ENCODE results near the gene SLC5A5. TPM values are rescaled to one million over a fixed set of nuclear protein-coding genes. Genes with fewer than 3 reads are reported as not detected.

Gene SLC5A5
- total RNA-seq, 2 donors from 2014 or later = 1.2 TPM; not detected in 1

DNA sequence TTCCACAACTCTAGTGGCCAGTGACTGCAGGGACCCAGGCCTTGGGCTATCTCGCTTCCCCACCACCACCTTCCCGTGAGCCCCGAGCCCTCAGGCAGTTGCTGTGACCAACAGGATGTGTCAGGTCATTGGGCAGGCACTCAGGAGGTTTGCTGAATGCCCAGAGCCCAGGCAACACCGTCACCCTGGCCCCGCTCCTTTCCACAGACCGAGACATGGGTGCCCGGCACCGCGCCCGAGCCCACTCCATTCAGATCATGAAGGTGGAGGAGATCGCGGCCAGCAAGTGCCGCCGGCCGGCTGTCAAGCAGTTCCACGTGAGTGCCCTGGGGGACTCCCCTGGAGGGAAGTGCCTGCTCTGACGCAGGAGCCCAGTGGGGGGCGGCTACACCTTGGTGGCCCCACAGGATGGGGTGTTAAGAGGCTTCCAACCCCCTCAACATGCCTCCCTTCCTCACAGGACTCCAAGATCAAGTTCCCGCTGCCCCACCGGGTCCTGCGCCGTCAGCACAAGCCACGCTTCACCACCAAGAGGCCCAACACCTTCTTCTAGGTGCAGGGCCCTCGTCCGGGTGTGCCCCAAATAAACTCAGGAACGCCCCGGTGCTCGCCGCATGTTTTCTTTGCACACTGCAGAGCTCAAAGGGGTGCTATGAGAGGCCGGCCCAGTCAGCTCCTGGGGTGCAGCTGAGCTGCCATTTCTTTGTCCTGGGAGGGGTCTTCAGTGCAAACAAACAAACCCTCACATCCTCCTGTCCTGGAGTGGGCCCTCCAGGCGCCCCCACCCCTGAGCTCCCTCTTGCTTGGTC is 8.8 kb upstream of the SLC5A5 start:
- H3K4me1 ChIP-seq (replicated peaks) = peaks cover 6% of the 10 kb centered on the region
- 86% methylated on average over 31 of the region's 31 CpGs for WGBS
- TF ChIP-seq POLR2AphosphoS5 (IDR thresholded peaks at IDR 0.05) (no peak), POLR2A (IDR thresholded peaks at IDR 0.05) (no peak)
- TF ChIP-seq, protein P1, sequence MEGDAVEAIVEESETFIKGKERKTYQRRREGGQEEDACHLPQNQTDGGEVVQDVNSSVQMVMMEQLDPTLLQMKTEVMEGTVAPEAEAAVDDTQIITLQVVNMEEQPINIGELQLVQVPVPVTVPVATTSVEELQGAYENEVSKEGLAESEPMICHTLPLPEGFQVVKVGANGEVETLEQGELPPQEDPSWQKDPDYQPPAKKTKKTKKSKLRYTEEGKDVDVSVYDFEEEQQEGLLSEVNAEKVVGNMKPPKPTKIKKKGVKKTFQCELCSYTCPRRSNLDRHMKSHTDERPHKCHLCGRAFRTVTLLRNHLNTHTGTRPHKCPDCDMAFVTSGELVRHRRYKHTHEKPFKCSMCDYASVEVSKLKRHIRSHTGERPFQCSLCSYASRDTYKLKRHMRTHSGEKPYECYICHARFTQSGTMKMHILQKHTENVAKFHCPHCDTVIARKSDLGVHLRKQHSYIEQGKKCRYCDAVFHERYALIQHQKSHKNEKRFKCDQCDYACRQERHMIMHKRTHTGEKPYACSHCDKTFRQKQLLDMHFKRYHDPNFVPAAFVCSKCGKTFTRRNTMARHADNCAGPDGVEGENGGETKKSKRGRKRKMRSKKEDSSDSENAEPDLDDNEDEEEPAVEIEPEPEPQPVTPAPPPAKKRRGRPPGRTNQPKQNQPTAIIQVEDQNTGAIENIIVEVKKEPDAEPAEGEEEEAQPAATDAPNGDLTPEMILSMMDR (IDR thresholded peaks at IDR 0.05) = no peak
- H3K27me3 ChIP-seq (replicated peaks; ENCODE audit: insufficient read depth) = no peaks in the 10 kb centered on the region
- H3K36me3 ChIP-seq = peaks cover 19 to 22% of the 10 kb centered on the region in 2 donors
- no peak for DNase-seq (ENCODE audit: low spot score)
- intact Hi-C loops (cut with DNase I) = no loop called here
- H3K27ac ChIP-seq = no peak overlapping the region
- H3K9me3 ChIP-seq = no peaks in the 10 kb centered on the region
- H3K4me3 ChIP-seq = no peak overlapping the region

DNA sequence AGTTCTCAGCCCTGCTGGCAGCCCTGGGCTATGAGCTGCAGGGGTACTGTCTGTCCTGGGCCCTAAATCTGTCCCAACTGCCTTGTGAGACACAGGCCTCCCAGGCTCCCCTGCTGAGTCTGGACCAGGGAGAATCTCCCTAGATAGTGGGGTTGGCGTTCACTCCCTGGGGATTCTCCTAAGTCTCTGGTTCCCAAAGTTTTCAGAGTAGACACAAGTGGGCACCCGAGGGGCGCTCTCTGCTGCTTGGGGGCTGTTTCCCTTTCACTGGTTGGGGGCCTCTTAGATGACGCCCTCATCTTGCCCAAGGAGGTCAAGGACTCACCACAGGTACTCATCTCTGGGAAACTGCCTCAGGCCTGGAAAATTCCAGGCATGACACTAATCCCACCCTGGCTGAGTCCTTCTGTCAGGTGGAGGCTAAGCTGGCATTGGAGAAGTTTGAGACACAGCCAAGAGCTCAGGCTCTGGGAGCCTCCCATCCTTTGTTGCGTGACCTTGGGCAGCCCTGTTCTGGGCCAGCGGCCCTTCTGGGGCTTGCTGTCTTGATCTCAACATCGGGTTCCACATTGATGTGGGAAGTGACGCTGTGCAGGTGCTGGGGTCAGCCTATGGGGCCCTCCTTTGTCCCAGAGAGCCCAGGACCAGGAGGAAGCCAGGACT is 8.1 kb upstream of the SLC5A5 start:
- intact Hi-C loops (cut with DNase I) = no loop called here
- TF ChIP-seq POLR2AphosphoS5 (IDR thresholded peaks at IDR 0.05) = no peak
- TF ChIP-seq, protein P1 (IDR thresholded peaks at IDR 0.05) = no peak
- TF ChIP-seq POLR2A (IDR thresholded peaks at IDR 0.05) = no peak
- Histone ChIP-seq H3K36me3 (peaks cover 19 to 22% of the 10 kb centered on the region in 2 donors), H3K27me3 (replicated peaks; ENCODE audit: insufficient read depth) (no peaks in the 10 kb centered on the region), H3K4me3 (no peak overlapping the region), H3K27ac (no peak overlapping the region), H3K4me1 (replicated peaks) (peaks cover 6% of the 10 kb centered on the region), H3K9me3 (no peaks in the 10 kb centered on the region)
- 81% methylated on average over 8 of the region's 8 CpGs for WGBS
- DNase-seq (ENCODE audit: low spot score) = no peak

DNA sequence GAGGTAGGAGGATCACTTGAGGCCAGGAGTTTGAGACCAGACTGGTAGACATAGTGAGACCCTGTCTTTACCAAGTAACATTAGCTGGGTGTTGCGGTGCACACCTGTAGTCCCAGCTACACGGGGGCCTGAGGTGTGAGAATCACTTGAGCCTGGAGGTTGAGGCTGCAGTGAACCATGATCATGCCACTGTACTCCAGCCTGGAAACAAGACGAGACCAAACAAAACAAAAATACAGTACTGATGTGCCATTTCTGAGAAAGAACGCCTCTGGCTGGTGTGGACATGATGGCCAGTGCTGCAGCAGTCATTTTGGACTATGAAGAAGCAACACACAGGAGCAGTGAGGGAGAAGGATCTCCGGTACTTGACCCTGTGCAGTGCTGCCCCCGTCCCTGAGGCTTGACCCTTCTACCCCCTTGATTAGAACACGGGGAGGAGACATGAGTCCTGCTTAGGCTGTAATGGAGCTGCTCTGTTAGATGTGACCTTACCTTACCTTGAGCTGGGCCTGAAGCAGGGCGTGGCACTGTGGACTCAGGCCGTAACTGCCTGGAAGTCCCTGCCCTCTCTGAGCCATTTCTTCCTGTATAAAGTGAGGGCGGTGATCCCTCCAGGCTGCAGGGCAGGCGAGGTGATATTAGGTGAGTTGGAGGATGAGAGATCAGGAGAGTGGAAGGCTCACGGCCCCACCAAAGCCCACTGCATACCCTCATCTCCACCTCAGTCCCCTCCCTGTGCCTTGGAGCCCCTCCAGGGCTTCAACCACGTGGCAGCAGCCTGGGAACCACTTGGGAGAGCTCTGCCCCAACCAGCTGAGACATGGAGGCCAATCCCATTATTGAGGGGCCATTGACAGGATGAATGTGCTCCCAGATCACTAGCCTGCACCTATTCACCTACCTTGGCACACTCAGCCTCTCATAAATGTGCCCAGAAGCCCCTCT is 6.1 kb upstream of the SLC5A5 start:
- no peak overlapping the region for H3K27ac ChIP-seq
- H3K4me1 ChIP-seq (replicated peaks) = peaks cover 5% of the 10 kb centered on the region
- no peak overlapping the region for H3K4me3 ChIP-seq
- H3K36me3 ChIP-seq = peaks cover 19 to 22% of the 10 kb centered on the region in 2 donors
- H3K9me3 ChIP-seq = no peaks in the 10 kb centered on the region
- WGBS = 70% methylated on average over 13 of the region's 13 CpGs
- intact Hi-C loops (cut with DNase I) = no loop called here
- no peak for TF ChIP-seq POLR2AphosphoS5 (IDR thresholded peaks at IDR 0.05)
- TF ChIP-seq, protein P1 (IDR thresholded peaks at IDR 0.05) = no peak
- TF ChIP-seq POLR2A (IDR thresholded peaks at IDR 0.05) = no peak
- H3K27me3 ChIP-seq (replicated peaks; ENCODE audit: insufficient read depth) = no peaks in the 10 kb centered on the region
- no peak for DNase-seq (ENCODE audit: low spot score)

DNA sequence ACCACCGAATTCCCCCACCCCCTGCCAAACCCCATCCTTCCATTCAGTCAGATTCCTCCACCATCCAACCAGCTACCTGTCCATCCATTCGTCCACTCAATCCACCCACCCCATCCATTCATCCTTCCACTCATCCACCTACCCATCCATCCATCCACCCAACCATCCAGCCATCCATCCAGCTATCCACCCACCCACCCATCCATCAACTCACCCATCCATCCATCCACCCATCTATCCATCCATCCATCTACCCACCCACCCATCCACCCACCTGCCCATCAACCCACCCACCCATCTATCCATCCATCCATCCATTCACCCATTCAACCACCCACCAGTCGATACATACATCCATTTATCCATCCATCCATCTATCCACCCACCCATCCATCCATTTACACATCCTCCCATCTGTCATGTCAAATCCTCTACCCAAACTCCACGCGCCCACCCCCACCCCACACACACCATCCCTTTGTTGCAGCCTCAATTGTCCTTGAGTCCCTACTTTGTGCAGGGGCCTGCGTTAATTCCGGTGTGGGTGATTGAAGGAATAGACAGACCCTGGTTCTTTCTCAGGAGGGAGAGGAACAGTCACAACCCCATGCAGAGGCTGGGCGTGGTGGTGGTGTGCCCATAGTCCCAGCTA is 5.3 kb upstream of the SLC5A5 start:
- 88% methylated on average over 8 of the region's 8 CpGs for WGBS
- peaks cover 19 to 22% of the 10 kb centered on the region in 2 donors for H3K36me3 ChIP-seq
- no peak overlapping the region for H3K27ac ChIP-seq
- H3K27me3 ChIP-seq (replicated peaks; ENCODE audit: insufficient read depth) = peaks cover 5% of the 10 kb centered on the region
- H3K9me3 ChIP-seq = no peaks in the 10 kb centered on the region
- H3K4me3 ChIP-seq = no peak overlapping the region
- no peak for DNase-seq (ENCODE audit: low spot score)
- TF ChIP-seq POLR2A (IDR thresholded peaks at IDR 0.05) = no peak
- TF ChIP-seq POLR2AphosphoS5 (IDR thresholded peaks at IDR 0.05) = no peak
- TF ChIP-seq, protein P1 (IDR thresholded peaks at IDR 0.05) = no peak
- intact Hi-C loops (cut with DNase I) = no loop called here
- H3K4me1 ChIP-seq (replicated peaks) = no peaks in the 10 kb centered on the region

Measured in prostate gland (tissue), 2 donors.